ENCODE results near the gene LYSMD4. TPM values are rescaled to one million over a fixed set of nuclear protein-coding genes. Genes with fewer than 3 reads are reported as not detected.

Gene LYSMD4
- polyA plus RNA-seq, 2 of the 4 experiments (the other 2 are of a cell fraction): 3.8 to 6.0 TPM

GRCh38 chr15:99686290-99686689, 46.9 kb downstream of the LYSMD4 start:
- no peak overlapping the region for H3K4me3 ChIP-seq

GRCh38 chr15:99683000-99683670, 50.1 kb downstream of the LYSMD4 start:
- no peak overlapping the region for H3K4me2 ChIP-seq
- ChIA-PET CTCF (interaction anchor here (3.3 kb wide), 1 partner anchor 21 kb away, joined by 14 read pairs; no protein-coding TSS in a partner anchor), POLR2A (interaction anchor here (1.0 kb wide), 1 partner anchor 273 kb away, joined by 3 read pairs; no protein-coding TSS in a partner anchor)
- H3K9me3 ChIP-seq: peaks cover 13% of the 10 kb centered on the region
- FAIRE-seq: peak; percentile 36
- TF ChIP-seq CBX2 (IDR thresholded peaks at IDR 0.05; ENCODE audit: borderline replicate concordance, low read depth) (no peak), EHMT2 (IDR thresholded peaks at IDR 0.05; ENCODE audit: low read depth) (no peak), POLR2A (IDR thresholded peaks at IDR 0.05; ENCODE audit: low read length) (no peak), EHF (CRISPR knock-in tag; IDR thresholded peaks at IDR 0.05) (no peak)
- DNase-seq (ENCODE audit: low read depth in 1 of 2, low spot score in 1 of 2): no peak
- ATAC-seq: no peak
- H3K4me1 ChIP-seq: peaks cover 9% of the 10 kb centered on the region; the same call in 2 of the 3 replicates
- H3K4me3 ChIP-seq: no peak overlapping the region
- H3K27ac ChIP-seq: no peak overlapping the region
- WGBS (ENCODE audit: missing lambda C conversion rate): 88% methylated on average over 9 of the region's 9 CpGs

More at GRCh38 chr15:99686290-99686689, 46.9 kb downstream of the LYSMD4 start:
- Histone ChIP-seq H3K4me1 (peaks cover 9% of the 10 kb centered on the region; the same call in 2 of the 3 replicates), H3K4me2 (no peak overlapping the region), H3K9me3 (peaks cover 13% of the 10 kb centered on the region), H3K27ac (no peak overlapping the region)
- no peak for ATAC-seq
- TF ChIP-seq HEYL (CRISPR knock-in tag; IDR thresholded peaks at IDR 0.05) (no peak), HDAC2 (IDR thresholded peaks at IDR 0.05) (no peak)
- CTCF ChIA-PET: interaction anchor here (2.4 kb wide), 1 partner anchor 18 kb away, joined by 23 read pairs; no protein-coding TSS in a partner anchor
- no peak for DNase-seq (ENCODE audit: low read depth in 1 of 2, low spot score in 1 of 2)
- POLR2A ChIA-PET: no interaction called here
- WGBS (ENCODE audit: missing lambda C conversion rate): 95% methylated on average over 1 of the region's 1 CpG
- FAIRE-seq: no peak

GRCh38 chr15:99682455-99682854, 50.8 kb downstream of the LYSMD4 start:
- Histone ChIP-seq H3K27ac (no peak overlapping the region), H3K9me3 (peaks cover 13% of the 10 kb centered on the region), H3K4me3 (no peak overlapping the region), H3K4me1 (peaks cover 9% of the 10 kb centered on the region; the same call in 2 of the 3 replicates), H3K4me2 (no peak overlapping the region; the same call in 2 of the 3 replicates)
- ATAC-seq (no peak), DNase-seq (ENCODE audit: low read depth in 1 of 2, low spot score in 1 of 2) (peak in 1 of 2 experiments; percentile 19), FAIRE-seq (peak; percentile 74)
- WGBS (ENCODE audit: missing lambda C conversion rate): 25% methylated on average over 1 of the region's 1 CpG
- CTCF ChIA-PET: interaction anchor here (3.3 kb wide), 1 partner anchor 22 kb away, joined by 14 read pairs; no protein-coding TSS in a partner anchor
- TF ChIP-seq ZNF302 (CRISPR knock-in tag; IDR thresholded peaks at IDR 0.05) (no peak), TP53 (CRISPR knock-in tag; IDR thresholded peaks at IDR 0.05) (no peak), ZC3H11A (IDR thresholded peaks at IDR 0.05) (no peak), JUN (IDR thresholded peaks at IDR 0.05) (no peak), ATOH8 (CRISPR knock-in tag; IDR thresholded peaks at IDR 0.05; ENCODE audit: low read depth) (no peak), FOSB (CRISPR knock-in tag; IDR thresholded peaks at IDR 0.05) (no peak), HDAC2 (IDR thresholded peaks at IDR 0.05) (no peak), PHF8 (IDR thresholded peaks at IDR 0.05; ENCODE audit: borderline replicate concordance, low read depth) (no peak), SREBF2 (IDR thresholded peaks at IDR 0.05) (no peak), POLR2AphosphoS2 (conservative IDR thresholded peaks at IDR 0.05; ENCODE audit: low read length) (no peak), RNF2 (IDR thresholded peaks at IDR 0.05; ENCODE audit: borderline replicate concordance, low read depth) (no peak), EP300 (IDR thresholded peaks at IDR 0.05) (no peak), RCOR1 (IDR thresholded peaks at IDR 0.05; ENCODE audit: low read depth, low read length) (no peak)
- POLR2A ChIA-PET: interaction anchor here (1.0 kb wide), 1 partner anchor 272 kb away, joined by 3 read pairs; no protein-coding TSS in a partner anchor

GRCh38 chr15:99681990-99682389, 51.2 kb downstream of the LYSMD4 start:
- ATAC-seq: no peak
- 90% methylated on average over 1 of the region's 1 CpG for WGBS (ENCODE audit: missing lambda C conversion rate)

More at GRCh38 chr15:99681990-99682389, 51.2 kb downstream of the LYSMD4 start:
- TF ChIP-seq TFCP2L1 (CRISPR knock-in tag; IDR thresholded peaks at IDR 0.05) (no peak), EP300 (IDR thresholded peaks at IDR 0.05) (no peak), JUNB (IDR thresholded peaks at IDR 0.05) (no peak), POLR2A (IDR thresholded peaks at IDR 0.05; ENCODE audit: low read length) (no peak), ATOH8 (CRISPR knock-in tag; IDR thresholded peaks at IDR 0.05; ENCODE audit: low read depth) (no peak), RCOR1 (IDR thresholded peaks at IDR 0.05; ENCODE audit: low read depth, low read length) (no peak), MAFK (IDR thresholded peaks at IDR 0.05; ENCODE audit: partially characterized antibody) (no peak)
- ChIA-PET POLR2A (interaction anchor here (1.0 kb wide), 1 partner anchor 272 kb away, joined by 3 read pairs; no protein-coding TSS in a partner anchor), CTCF (interaction anchor here (3.3 kb wide), 1 partner anchor 22 kb away, joined by 14 read pairs; no protein-coding TSS in a partner anchor)
- peak; percentile 67 for FAIRE-seq
- Histone ChIP-seq H3K27ac (no peak overlapping the region), H3K4me2 (no peak overlapping the region; the same call in 2 of the 3 replicates), H3K4me3 (no peak overlapping the region), H3K4me1 (peaks cover 9% of the 10 kb centered on the region; the same call in 2 of the 3 replicates), H3K9me3 (peaks cover 12% of the 10 kb centered on the region)
- DNase-seq (ENCODE audit: low read depth in 1 of 2, low spot score in 1 of 2): no peak
